ENCODE data around the gene PEX10. TPM values are rescaled to one million over a fixed set of nuclear protein-coding genes. Genes with fewer than 3 reads are reported as not detected.

Gene PEX10
- total and polyA plus RNA-seq, 4 donors, result 6.2 to 16.4 (median 11.8) TPM

GRCh38 chr1:2356911-2357845, 55.2 kb downstream of the PEX10 start:
- Histone ChIP-seq H3K27me3 (ENCODE audit: control insufficient read depth in 4 of 4, insufficient read depth in 4 of 4, low read length in 3 of 4) (no peaks in the 10 kb centered on the region), H3K9me3 (ENCODE audit: control insufficient read depth in 4 of 4, low read length in 3 of 4) (no peaks in the 10 kb centered on the region), H3K4me3 (ENCODE audit: low read depth in 1 of 3, low read length in 3 of 3) (no peak overlapping the region), H3K4me1 (ENCODE audit: control insufficient read depth in 4 of 4, insufficient read depth in 4 of 4, low read length in 3 of 4) (no peaks in the 10 kb centered on the region), H3K9ac (ENCODE audit: low read depth in 1 of 2, low read length in 2 of 2) (no peak overlapping the region), H3K36me3 (ENCODE audit: control insufficient read depth in 4 of 4, insufficient read depth in 3 of 4, low read depth in 1 of 4, low read length in 3 of 4) (no peaks in the 10 kb centered on the region), H3K27ac (ENCODE audit: low read depth in 1 of 2, low read length in 2 of 2) (no peak overlapping the region)
- WGBS, result 90% methylated on average over 37 of the region's 37 CpGs
- no peak for DNase-seq (ENCODE audit: low spot score)
- TF ChIP-seq ZBTB33 (IDR thresholded peaks at IDR 0.05) (no peak), NR2F2 (IDR thresholded peaks at IDR 0.05) (no peak), FOXA1 (IDR thresholded peaks at IDR 0.05) (no peak), ATF3 (IDR thresholded peaks at IDR 0.05) (no peak), REST (IDR thresholded peaks at IDR 0.05) (no peak), CTCF (IDR thresholded peaks at IDR 0.05; ENCODE audit: low read depth, low read length, missing input control) (no peak)
- TF ChIP-seq, protein P1, sequence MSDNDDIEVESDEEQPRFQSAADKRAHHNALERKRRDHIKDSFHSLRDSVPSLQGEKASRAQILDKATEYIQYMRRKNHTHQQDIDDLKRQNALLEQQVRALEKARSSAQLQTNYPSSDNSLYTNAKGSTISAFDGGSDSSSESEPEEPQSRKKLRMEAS (IDR thresholded peaks at IDR 0.05), result no peak

DNA sequence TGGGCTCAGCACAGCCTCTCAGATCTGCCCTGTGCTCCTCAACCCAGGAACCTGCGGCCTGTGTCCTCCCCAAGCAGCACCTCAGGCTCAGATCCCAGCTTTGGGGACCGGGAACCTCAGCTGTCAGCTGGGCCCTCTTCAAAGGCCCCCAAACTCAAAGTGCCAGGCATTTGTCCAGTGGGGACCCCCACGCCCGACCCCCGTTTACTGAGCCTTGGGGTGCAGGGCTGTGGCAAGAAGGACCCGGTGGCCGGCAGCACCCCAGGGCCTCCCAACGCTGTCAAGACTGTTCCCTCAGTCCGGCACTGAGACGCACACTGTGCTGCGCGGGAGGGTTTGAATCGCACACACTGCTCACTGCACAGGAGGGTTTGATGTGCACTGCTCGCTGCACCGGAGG, 56.0 kb downstream of the PEX10 start:
- Histone ChIP-seq H3K4me3 (ENCODE audit: low read depth in 1 of 3, low read length in 3 of 3) (no peak overlapping the region), H3K27ac (ENCODE audit: low read depth in 1 of 2, low read length in 2 of 2) (no peak overlapping the region), H3K27me3 (ENCODE audit: control insufficient read depth in 4 of 4, insufficient read depth in 4 of 4, low read length in 3 of 4) (no peaks in the 10 kb centered on the region), H3K9ac (ENCODE audit: low read depth in 1 of 2, low read length in 2 of 2) (no peak overlapping the region), H3K4me1 (ENCODE audit: control insufficient read depth in 4 of 4, insufficient read depth in 4 of 4, low read length in 3 of 4) (no peaks in the 10 kb centered on the region), H3K36me3 (ENCODE audit: control insufficient read depth in 4 of 4, insufficient read depth in 3 of 4, low read depth in 1 of 4, low read length in 3 of 4) (no peaks in the 10 kb centered on the region), H3K9me3 (ENCODE audit: control insufficient read depth in 4 of 4, low read length in 3 of 4) (no peaks in the 10 kb centered on the region)
- DNase-seq (ENCODE audit: low spot score), result no peak
- 93% methylated on average over 15 of the region's 15 CpGs for WGBS
- no peak for TF ChIP-seq GABPA (IDR thresholded peaks at IDR 0.05 in 1 of 2, conservative IDR thresholded peaks at IDR 0.05 in 1 of 2)
